ENCODE results near the gene MED12L.

The MED12L gene

GRCh38 chr3:151477591-151478334 is 392.3 kb downstream of the MED12L start:
- no peak for DNase-seq

DNA sequence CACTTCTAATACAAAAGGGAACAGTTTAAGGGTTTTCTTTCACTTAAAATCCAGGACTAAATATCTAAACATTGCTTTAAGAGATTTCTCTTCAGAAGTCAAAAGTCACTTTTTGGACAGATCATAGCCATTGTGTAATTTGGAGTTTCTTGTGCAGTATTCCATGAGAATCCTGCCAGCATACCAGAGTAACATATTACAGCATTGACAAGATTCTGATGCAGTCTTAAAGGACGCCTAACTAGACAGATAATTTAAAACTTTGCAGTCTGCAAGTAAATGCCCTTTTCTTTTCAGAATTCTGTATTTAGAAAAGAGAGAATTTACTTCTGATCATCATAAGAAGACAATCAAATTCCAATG is 392.9 kb downstream of the MED12L start:
- no peak for DNase-seq

DNA sequence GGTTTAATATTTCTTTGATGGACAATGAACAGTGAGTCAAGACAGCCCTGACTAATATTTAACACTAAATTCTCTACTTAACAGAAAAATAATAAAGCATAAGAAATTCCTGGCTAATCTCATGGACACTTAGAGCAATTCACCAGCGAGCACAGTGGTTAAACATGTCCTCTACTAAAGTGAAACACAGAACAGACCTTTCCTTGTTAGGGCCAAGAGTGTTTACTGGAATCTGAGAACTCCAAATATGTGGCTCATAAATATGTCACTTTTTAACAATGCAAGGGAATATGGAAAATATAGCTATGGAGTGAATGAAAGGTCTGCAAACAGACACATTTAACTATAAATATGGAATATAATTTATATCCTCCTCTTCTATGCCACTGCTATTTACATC is 394.0 kb downstream of the MED12L start:
- no peak for DNase-seq

- DNase-seq, result no peak
Observed at GRCh38 chr3:151480492-151480891, 395.0 kb downstream of the MED12L start.

DNA sequence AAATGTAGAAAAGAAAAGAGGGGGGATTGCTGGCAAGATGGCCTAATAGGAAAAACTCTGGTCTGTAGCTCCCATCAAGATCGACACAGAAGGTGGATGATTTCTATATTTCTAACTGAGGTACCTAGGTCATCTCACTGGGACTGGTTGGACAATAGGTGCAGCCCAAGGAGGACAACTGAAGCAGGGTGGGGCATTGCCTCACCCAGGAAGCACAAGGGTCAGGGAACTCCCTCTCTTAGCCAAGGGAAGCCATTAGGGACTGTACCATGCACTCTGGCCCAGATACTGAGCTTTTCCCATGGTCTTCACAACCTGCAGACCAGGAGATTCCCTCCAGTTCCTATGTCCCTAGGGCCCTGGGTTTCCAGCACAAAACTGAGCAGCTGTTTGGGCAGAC is 398.0 kb downstream of the MED12L start:
- DNase-seq, result no peak

DNA sequence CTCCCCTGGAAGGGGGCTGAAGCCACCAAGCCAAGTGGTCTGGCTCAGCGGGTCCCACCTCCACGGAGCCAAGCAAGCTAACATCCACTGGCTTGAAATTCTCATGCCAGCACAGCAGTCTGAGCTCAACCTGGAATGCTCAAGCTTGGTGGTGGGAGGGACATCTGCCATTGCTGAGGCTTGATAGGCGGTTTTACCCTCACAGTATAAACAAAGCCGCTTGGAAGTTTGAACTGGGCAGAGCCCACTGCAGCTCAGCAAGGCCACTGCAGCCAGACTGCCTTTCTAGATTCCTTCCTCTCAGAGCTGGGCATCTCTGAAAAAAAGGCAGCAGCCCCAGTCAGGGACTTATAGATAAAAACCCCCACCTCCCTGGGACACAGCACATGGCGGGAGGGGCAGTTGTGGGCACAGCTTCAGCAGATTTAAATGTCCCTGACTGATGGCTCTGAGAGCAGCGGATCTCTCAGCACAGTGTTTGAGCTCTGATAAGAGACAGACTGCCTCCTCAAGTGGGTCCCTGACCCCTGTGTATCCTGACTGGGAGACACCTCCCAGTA is 398.6 kb downstream of the MED12L start:
- no peak for DNase-seq

All from stimulated activated CD4-positive, alpha-beta T cell treated with anti-CD3 and anti-CD28 coated beads, Interleukin-2, amount 100 ng/mL, for 24 hours (primary cell).